Lower lobe of right lung (tissue), 2 donors: ENCODE measurements around the gene DLEC1. TPM values are rescaled to one million over a fixed set of nuclear protein-coding genes. Genes with fewer than 3 reads are reported as not detected.
A peak's percentile ranks its signal among the peaks of the same experiment; 100 is the strongest.

ENCODE experiments used
- ATAC-seq, 2 donors: fragments of 200-7000 bp; cut with Tn5 transposase; one replicate each; pipeline ENCODE4 v1.9.1; 2020 to 2022; ENCODE audit warnings: mild to moderate bottlenecking in 2 of 2, moderate library complexity in 2 of 2
- DNase-seq: peaks from one replicate; pipeline ENCODE4 v3.0.0-alpha.2; 2020
- H3K27ac ChIP-seq: fragments of 200-600 bp; one replicate; pipeline ENCODE4 v1.8.0; 2022
- H3K27me3 ChIP-seq: fragments of 200-600 bp; one replicate; pipeline ENCODE4 v1.8.0; 2022; ENCODE audit warnings: low read depth
- H3K36me3 ChIP-seq: fragments of 200-600 bp; one replicate; pipeline ENCODE4 v1.8.0; 2022; ENCODE audit warnings: mild to moderate bottlenecking
- H3K4me1 ChIP-seq: fragments of 200-600 bp; one replicate; pipeline ENCODE4 v1.8.0; 2022
- H3K4me3 ChIP-seq: fragments of 200-600 bp; one replicate; pipeline ENCODE4 v1.8.0; 2022; ENCODE audit warnings: mild to moderate bottlenecking
- H3K9me3 ChIP-seq: fragments of 200-600 bp; one replicate; pipeline ENCODE4 v1.8.0; 2022
- CTCF ChIP-seq: fragments of 200-600 bp; IDR thresholded peaks from one replicate; pipeline ENCODE4 v1.8.0; 2022; ENCODE audit warnings: antibody characterized with exemption, mild to moderate bottlenecking
- intact Hi-C: fragments of 100-400 bp; cut with DNase I; formaldehyde crosslinking; loops from one replicate; pipeline ENCODE4 v1.11.0; 2022
- total RNA-seq: library from RNA; stranded (reverse); fragmentation: NEBNext Ultra II Directional; extraction: Animal tissue kit (Norgen Biotek cat#: 25700); gene quantifications from one replicate; pipeline ENCODE4 v1.2.1, GENCODE V29; 2021
- donor health status: DM: no; HTN: yes; CAD: no; lungs with severe emphysema.

DLEC1 gene
- total RNA-seq, 1 donor from 2014 or later, result 15.0 TPM

DNA sequence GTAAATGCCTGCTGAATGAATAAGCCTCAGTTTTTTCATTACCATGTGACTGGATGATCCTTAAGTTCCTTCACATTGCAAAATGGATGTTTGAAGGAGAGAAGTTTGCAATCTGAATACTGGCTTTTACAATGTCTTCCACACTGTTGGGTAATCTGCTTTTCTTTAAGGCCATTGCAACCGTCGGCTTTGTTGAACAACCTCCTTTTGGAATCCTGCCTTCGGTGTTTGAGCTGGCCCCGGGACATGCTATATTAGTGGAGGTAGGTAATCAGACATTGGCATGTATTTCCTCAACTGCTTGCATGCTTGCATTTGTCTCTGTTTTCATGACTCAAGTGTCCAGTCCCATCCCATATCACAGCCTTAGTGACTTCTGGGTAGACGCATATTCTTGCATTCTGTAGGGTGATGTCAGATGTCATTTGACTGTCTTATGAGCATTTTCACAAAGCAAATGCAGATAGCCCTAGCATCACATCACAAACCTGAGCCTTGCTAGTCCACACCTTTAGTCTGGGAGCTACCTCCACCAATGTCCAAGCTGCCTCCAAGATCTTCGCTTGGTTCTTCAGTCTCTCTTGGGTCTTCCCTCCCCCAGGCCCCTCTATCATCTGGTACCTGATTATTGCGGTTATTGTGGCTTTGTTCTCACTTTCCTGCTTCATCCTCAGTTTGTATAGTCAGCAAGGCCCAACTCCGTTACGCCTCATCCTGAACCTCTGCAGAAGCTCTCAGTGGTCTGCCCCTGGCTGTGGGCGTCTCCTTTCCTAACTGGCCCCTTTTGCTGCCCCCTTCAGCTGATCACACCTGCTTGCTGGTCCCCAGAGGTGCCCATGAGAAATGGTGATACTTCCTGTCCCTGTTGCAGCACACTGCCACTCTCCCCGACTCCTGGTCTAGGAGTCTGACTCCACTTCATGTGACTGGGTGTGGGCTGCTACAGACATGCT is 49.4 kb downstream of the DLEC1 start:
- intact Hi-C loops, result no loop called here
- no peaks in the 10 kb centered on the region for H3K27me3 ChIP-seq

DNA sequence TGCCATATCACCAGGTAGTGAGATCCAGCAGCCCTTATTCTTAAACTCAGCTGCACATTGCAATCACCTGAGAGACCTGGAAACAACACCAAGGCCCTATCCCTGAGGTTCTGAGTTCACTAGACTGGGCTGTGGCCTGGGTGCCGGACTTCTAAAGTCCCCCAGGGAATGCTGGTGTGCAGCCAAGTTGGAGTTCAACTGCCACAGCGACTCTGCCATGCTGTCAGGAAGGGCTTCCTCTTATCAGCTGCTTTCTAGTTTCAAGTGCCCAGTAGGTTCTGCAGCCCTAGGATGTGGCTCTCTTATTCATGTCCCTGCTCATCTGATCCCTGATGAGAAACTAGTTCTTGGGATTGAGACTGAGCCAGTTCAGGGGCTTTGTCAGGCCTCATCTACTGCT is 50.2 kb downstream of the DLEC1 start:
- no peak overlapping the region for H3K27ac ChIP-seq
- ATAC-seq, result no peak
- intact Hi-C loops, result no loop called here
- H3K27me3 ChIP-seq, result no peaks in the 10 kb centered on the region
- H3K36me3 ChIP-seq, result no peaks in the 10 kb centered on the region
- no peak for TF ChIP-seq CTCF
- H3K9me3 ChIP-seq, result no peaks in the 10 kb centered on the region
- H3K4me3 ChIP-seq, result no peak overlapping the region
- no peaks in the 10 kb centered on the region for H3K4me1 ChIP-seq
- no peak for DNase-seq

More for the DNA sequence above, 49.4 kb downstream of the DLEC1 start:
- Histone ChIP-seq H3K4me3 (no peak overlapping the region), H3K27ac (no peak overlapping the region), H3K36me3 (no peaks in the 10 kb centered on the region), H3K4me1 (no peaks in the 10 kb centered on the region), H3K9me3 (no peaks in the 10 kb centered on the region)
- no peak for DNase-seq
- ATAC-seq, result no peak
- TF ChIP-seq CTCF, result no peak

DNA sequence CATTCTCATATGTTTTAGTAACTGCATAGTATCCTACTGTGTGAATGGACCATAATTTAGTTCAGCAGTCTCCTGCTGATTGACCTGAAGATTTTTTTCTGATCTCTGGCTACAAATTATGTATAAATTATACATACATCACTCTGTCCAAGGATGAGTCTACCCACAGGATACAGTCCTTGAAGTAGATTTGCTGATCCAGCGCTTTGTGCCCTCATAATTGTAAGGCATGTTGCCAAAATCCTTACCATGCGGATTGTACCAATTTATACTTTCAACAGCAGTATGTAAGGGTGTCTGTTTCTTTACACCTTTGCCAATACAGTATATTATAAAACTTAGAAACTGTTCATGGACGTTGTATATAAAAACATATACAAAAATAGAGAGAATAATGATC is 51.4 kb downstream of the DLEC1 start:
- no peaks in the 10 kb centered on the region for H3K36me3 ChIP-seq
- no peaks in the 10 kb centered on the region for H3K9me3 ChIP-seq
- no peak overlapping the region for H3K4me3 ChIP-seq
- ATAC-seq (no peak), DNase-seq (no peak)
- no peak for TF ChIP-seq CTCF
- no peaks in the 10 kb centered on the region for H3K27me3 ChIP-seq
- intact Hi-C loops, result no loop called here
- H3K27ac ChIP-seq, result no peak overlapping the region
- no peaks in the 10 kb centered on the region for H3K4me1 ChIP-seq

GRCh38 chr3:38094999-38095398 is 56.0 kb downstream of the DLEC1 start:
- H3K9me3 ChIP-seq, result no peaks in the 10 kb centered on the region
- H3K27ac ChIP-seq, result no peak overlapping the region
- no peaks in the 10 kb centered on the region for H3K4me1 ChIP-seq
- TF ChIP-seq CTCF, result no peak
- intact Hi-C loops, result no loop called here
- H3K4me3 ChIP-seq, result no peak overlapping the region
- H3K27me3 ChIP-seq, result no peaks in the 10 kb centered on the region
- DNase-seq (no peak), ATAC-seq (no peak)
- H3K36me3 ChIP-seq, result no peaks in the 10 kb centered on the region

- Histone ChIP-seq H3K27ac (no peak overlapping the region), H3K4me3 (no peak overlapping the region), H3K9me3 (no peaks in the 10 kb centered on the region), H3K27me3 (no peaks in the 10 kb centered on the region), H3K4me1 (no peaks in the 10 kb centered on the region), H3K36me3 (no peaks in the 10 kb centered on the region)
- no peak for TF ChIP-seq CTCF
- DNase-seq (no peak), ATAC-seq (peak; percentile 43)
- intact Hi-C loops, result no loop called here
Observed at GRCh38 chr3:38095669-38096483, 56.9 kb downstream of the DLEC1 start.
